ENCODE data around the gene DDX60. TPM values are rescaled to one million over a fixed set of nuclear protein-coding genes. Genes with fewer than 3 reads are reported as not detected.
"Not testable (repeated sequence)": the region's sequence is repeated elsewhere in the genome, so short reads cannot be mapped to it uniquely, and the experiment has no call there.

The DDX60 gene
- total RNA-seq, 1 experiment from 2014 or later: 4.7 TPM

DNA sequence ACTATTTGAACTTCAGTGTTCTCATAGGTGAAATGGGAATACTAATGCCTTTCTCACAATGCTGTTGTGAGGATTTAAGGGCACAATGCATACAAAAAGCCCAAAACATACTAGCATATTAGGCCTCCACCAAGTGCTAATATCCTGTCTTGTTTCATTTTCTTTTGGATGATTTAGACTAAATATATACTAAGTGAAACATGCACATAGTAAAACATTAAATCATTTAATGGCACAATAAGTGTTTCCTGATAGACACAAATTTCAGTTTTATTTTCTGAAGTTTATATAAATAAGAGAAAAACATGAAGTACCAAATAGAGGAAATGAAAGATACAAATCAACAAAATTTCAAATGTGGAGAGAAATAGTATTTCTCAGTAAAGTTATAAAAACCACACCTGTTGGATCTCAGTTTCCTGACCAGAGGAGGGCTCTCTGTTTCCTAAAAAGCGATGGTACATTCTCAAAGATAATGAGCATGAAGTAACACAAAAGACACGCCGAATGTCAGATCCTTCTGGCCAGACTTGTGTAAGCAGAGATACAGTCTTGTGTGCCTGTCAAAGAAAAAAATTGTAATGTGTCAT lies 25.1 kb downstream of the DDX60 start:
- Mint-ChIP-seq H3K27ac (ENCODE audit: low read depth, unreplicated experiment) (no peak overlapping the region), H3K27me3 (ENCODE audit: insufficient read depth, unreplicated experiment) (no peaks in the 10 kb centered on the region), H3K4me1 (ENCODE audit: insufficient read depth, unreplicated experiment) (peaks cover 3% of the 10 kb centered on the region), H3K9me3 (ENCODE audit: unreplicated experiment) (no peaks in the 10 kb centered on the region), H3K4me3 (ENCODE audit: unreplicated experiment) (no peak overlapping the region), H3K36me3 (ENCODE audit: insufficient read depth, unreplicated experiment) (peaks cover 11% of the 10 kb centered on the region)
- ChIA-PET POLR2A (no interaction called here), CTCF (no interaction called here)
- DNase-seq (ENCODE audit: unreplicated experiment): no peak
- TF ChIP-seq, protein P1, sequence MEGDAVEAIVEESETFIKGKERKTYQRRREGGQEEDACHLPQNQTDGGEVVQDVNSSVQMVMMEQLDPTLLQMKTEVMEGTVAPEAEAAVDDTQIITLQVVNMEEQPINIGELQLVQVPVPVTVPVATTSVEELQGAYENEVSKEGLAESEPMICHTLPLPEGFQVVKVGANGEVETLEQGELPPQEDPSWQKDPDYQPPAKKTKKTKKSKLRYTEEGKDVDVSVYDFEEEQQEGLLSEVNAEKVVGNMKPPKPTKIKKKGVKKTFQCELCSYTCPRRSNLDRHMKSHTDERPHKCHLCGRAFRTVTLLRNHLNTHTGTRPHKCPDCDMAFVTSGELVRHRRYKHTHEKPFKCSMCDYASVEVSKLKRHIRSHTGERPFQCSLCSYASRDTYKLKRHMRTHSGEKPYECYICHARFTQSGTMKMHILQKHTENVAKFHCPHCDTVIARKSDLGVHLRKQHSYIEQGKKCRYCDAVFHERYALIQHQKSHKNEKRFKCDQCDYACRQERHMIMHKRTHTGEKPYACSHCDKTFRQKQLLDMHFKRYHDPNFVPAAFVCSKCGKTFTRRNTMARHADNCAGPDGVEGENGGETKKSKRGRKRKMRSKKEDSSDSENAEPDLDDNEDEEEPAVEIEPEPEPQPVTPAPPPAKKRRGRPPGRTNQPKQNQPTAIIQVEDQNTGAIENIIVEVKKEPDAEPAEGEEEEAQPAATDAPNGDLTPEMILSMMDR (IDR thresholded peaks at IDR 0.05; ENCODE audit: unreplicated experiment): no peak
- intact Hi-C loops (cut with micrococcal nuclease): no loop called here
- no TSS peak for BruUV-seq (replicated peaks)

DNA sequence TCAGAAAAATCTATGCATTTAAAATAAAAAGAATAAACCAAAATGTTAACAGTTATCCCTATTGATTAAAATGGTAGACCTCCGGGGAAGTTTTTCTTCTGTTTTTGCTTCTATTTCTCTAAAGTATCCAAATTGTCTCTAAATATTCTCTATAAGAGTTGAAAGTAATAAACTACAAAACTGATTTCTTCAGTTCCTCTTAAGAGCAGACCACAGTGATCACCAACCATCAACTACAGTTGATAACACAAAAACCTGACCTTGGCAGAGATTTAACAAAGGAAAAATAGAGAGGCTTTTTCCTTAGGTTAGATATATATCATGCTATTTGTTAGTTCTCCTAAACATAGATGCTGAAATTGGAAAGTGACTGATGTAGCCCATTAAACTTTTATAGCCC lies 27.3 kb downstream of the DDX60 start:
- ChIA-PET POLR2A (no interaction called here), CTCF (no interaction called here)
- TF ChIP-seq, protein P1 (IDR thresholded peaks at IDR 0.05; ENCODE audit: unreplicated experiment): no peak
- Mint-ChIP-seq H3K4me3 (ENCODE audit: unreplicated experiment) (no peak overlapping the region), H3K27ac (ENCODE audit: low read depth, unreplicated experiment) (no peak overlapping the region), H3K4me1 (ENCODE audit: insufficient read depth, unreplicated experiment) (no peaks in the 10 kb centered on the region), H3K27me3 (ENCODE audit: insufficient read depth, unreplicated experiment) (no peaks in the 10 kb centered on the region), H3K9me3 (ENCODE audit: unreplicated experiment) (no peaks in the 10 kb centered on the region), H3K36me3 (ENCODE audit: insufficient read depth, unreplicated experiment) (peaks cover 5% of the 10 kb centered on the region)
- intact Hi-C loops (cut with micrococcal nuclease): no loop called here
- BruUV-seq (replicated peaks): no TSS peak
- no peak for DNase-seq (ENCODE audit: unreplicated experiment)

DNA sequence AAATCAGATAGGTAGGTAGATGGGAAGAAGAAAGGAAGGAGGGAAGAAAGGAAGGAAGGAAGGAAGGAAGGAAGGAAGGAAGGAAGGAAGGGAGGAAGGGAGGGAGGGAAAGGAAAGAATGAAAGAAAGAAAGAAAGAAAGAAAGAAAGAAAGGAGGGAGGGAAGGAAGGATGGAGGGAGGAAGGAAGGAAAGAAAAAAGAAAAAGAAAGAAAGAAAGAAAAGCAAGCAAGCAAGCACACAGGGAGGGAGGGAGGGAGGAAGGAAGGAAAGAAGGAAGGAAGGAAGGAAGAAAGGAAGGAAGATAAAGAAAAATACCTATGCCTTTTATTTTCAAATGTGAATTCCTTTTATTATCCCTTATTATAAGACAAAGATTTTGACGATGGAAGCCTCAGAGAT lies 32.7 kb downstream of the DDX60 start:
- BruUV-seq (replicated peaks); POLR2A ChIA-PET; H3K27me3 Mint-ChIP-seq (ENCODE audit: insufficient read depth, unreplicated experiment); H3K36me3 Mint-ChIP-seq (ENCODE audit: insufficient read depth, unreplicated experiment); H3K9me3 Mint-ChIP-seq (ENCODE audit: unreplicated experiment); DNase-seq (ENCODE audit: unreplicated experiment); H3K27ac Mint-ChIP-seq (ENCODE audit: low read depth, unreplicated experiment); H3K4me1 Mint-ChIP-seq (ENCODE audit: insufficient read depth, unreplicated experiment); intact Hi-C loops (cut with micrococcal nuclease); H3K4me3 Mint-ChIP-seq (ENCODE audit: unreplicated experiment): not testable (repeated sequence)
- CTCF ChIA-PET: interaction anchor here (0.6 kb wide), 1 partner anchor 16 kb away, joined by 3 read pairs; no protein-coding TSS in a partner anchor

DNA sequence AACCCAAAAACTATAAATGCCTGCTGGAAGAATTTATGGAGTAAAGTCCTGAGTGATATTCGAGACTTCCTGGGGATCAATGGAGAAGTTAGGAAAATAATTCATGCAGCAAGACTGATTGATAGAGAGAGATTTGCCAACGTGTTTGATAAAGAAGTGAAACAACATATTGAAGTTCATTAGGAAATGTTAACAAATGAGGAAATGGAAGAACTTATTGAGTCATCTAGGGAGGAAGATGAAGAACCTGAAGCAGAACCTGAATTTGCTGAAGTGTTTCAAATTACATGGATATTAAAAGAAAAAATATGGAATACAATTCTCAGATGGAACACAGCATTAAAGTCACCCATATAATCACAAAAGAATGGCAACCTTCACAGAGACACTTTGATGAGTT lies 39.0 kb downstream of the DDX60 start:
- Mint-ChIP-seq H3K27me3 (ENCODE audit: insufficient read depth, unreplicated experiment) (no peaks in the 10 kb centered on the region), H3K27ac (ENCODE audit: low read depth, unreplicated experiment) (no peak overlapping the region), H3K4me3 (ENCODE audit: unreplicated experiment) (no peak overlapping the region), H3K9me3 (ENCODE audit: unreplicated experiment) (no peaks in the 10 kb centered on the region), H3K4me1 (ENCODE audit: insufficient read depth, unreplicated experiment) (no peaks in the 10 kb centered on the region), H3K36me3 (ENCODE audit: insufficient read depth, unreplicated experiment) (peaks cover 7% of the 10 kb centered on the region)
- POLR2A ChIA-PET: no interaction called here
- TF ChIP-seq, protein P1 (IDR thresholded peaks at IDR 0.05; ENCODE audit: unreplicated experiment): no peak
- no TSS peak for BruUV-seq (replicated peaks)
- CTCF ChIA-PET: no interaction called here
- DNase-seq (ENCODE audit: unreplicated experiment): no peak
- intact Hi-C loops (cut with micrococcal nuclease): no loop called here

DNA sequence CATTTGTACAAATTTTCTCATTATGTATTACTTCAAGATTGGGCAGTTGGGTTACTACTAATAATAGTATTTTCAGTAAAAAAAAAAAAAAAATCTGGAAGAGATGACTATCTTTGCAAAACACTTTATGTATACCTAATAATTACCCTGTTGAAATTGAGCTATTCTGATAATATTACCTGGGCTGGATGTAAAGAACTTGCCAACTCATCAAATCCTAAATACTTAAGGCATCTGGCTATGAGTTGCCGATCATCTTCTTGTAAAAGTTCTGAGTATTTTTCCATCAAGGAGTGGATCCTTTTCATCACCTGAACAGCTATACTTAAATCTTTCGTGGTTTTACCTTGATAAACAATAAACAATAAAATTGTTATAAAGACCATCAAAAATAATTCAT lies 42.7 kb downstream of the DDX60 start:
- no peak for DNase-seq (ENCODE audit: unreplicated experiment)
- Mint-ChIP-seq H3K27ac (ENCODE audit: low read depth, unreplicated experiment) (no peak overlapping the region), H3K4me1 (ENCODE audit: insufficient read depth, unreplicated experiment) (no peaks in the 10 kb centered on the region), H3K9me3 (ENCODE audit: unreplicated experiment) (no peaks in the 10 kb centered on the region), H3K27me3 (ENCODE audit: insufficient read depth, unreplicated experiment) (no peaks in the 10 kb centered on the region), H3K36me3 (ENCODE audit: insufficient read depth, unreplicated experiment) (peaks cover 7% of the 10 kb centered on the region), H3K4me3 (ENCODE audit: unreplicated experiment) (no peak overlapping the region)
- POLR2A ChIA-PET: no interaction called here
- BruUV-seq (replicated peaks): no TSS peak
- TF ChIP-seq, protein P1 (IDR thresholded peaks at IDR 0.05; ENCODE audit: unreplicated experiment): no peak
- CTCF ChIA-PET: interaction anchor here (0.6 kb wide), 1 partner anchor 304 kb away, joined by 4 read pairs; no protein-coding TSS in a partner anchor
- intact Hi-C loops (cut with micrococcal nuclease): no loop called here
